SU-DHL-6 (cell line): ENCODE results near the gene BAG3.

Experiments
- H2AFZ ChIP-seq: fragments of 200-600 bp; sonication (generic); 2 replicates; pipeline ENCODE4 v1.6.1; 2014; ENCODE audit warnings: low read depth, mild to moderate bottlenecking, moderate library complexity, mixed read lengths, antibody characterized with exemption, low read length; ENCODE audit not compliant: severe bottlenecking
- H3F3A ChIP-seq: fragments of 200-600 bp; shearing (Covaris generic); 2 replicates; pipeline ENCODE4 v1.6.0; 2016; ENCODE audit warnings: antibody characterized with exemption, mild to moderate bottlenecking; ENCODE audit not compliant: insufficient read depth
- H3K27ac ChIP-seq: fragments of 200-600 bp; sonication (generic); 2 replicates; pipeline ENCODE4 v1.5.1; 2016; ENCODE audit warnings: low read depth, mild to moderate bottlenecking, low read length, moderate library complexity, mixed read lengths
- H3K27me3 ChIP-seq: fragments of 200-600 bp; sonication (generic), shearing (Covaris generic); 2 replicates; pipeline ENCODE4 v1.6.0; 2014; ENCODE audit warnings: mild to moderate bottlenecking, low read length
- H3K36me3 ChIP-seq: fragments of 200-600 bp; sonication (generic); 2 replicates; pipeline ENCODE4 v1.6.1; 2014; ENCODE audit warnings: mild to moderate bottlenecking, low read length, mixed read lengths
- H3K4me2 ChIP-seq: fragments of 300-600, 200-600 bp; shearing (Covaris generic), sonication (generic); 2 replicates; pipeline ENCODE4 v1.6.0; 2014; ENCODE audit warnings: low read length, low read depth, mild to moderate bottlenecking; ENCODE audit not compliant: poor library complexity, severe bottlenecking
- H3K4me3 ChIP-seq: fragments of 200-600 bp; sonication (generic); 2 replicates; pipeline ENCODE4 v1.5.1; 2014; ENCODE audit warnings: antibody characterized with exemption, low read length, mild to moderate bottlenecking, mixed read lengths; ENCODE audit not compliant: insufficient read depth, poor library complexity, severe bottlenecking
- H3K79me2 ChIP-seq: fragments of 200-600 bp; sonication (generic); 2 replicates; pipeline ENCODE4 v1.6.1; 2014; ENCODE audit warnings: mild to moderate bottlenecking, low read length, moderate library complexity; ENCODE audit not compliant: insufficient read depth
- H3K9ac ChIP-seq: fragments of 200-600 bp; sonication (generic); 2 replicates; pipeline ENCODE4 v1.7.0; 2014; ENCODE audit warnings: mild to moderate bottlenecking, low read length
- H3K9me2 ChIP-seq: fragments of 200-600 bp; sonication (generic); replicated peaks from 2 replicates; pipeline ENCODE4 v1.6.1; 2014; ENCODE audit warnings: low read length; ENCODE audit not compliant: insufficient read depth
- H3K9me3 ChIP-seq: fragments of 200-600 bp; sonication (generic); 2 replicates; pipeline ENCODE4 v1.6.1; 2014; ENCODE audit warnings: low read length, mixed read lengths; ENCODE audit not compliant: insufficient read depth
- H4K20me1 ChIP-seq: fragments of 200-600 bp; sonication (generic); 2 replicates; pipeline ENCODE4 v1.6.1; 2014; ENCODE audit warnings: low read depth, mild to moderate bottlenecking, antibody characterized with exemption, low read length, moderate library complexity, mixed read lengths
- EZH2phosphoT487 ChIP-seq: fragments of 200-600 bp; sonication (generic), shearing (Covaris generic); conservative IDR thresholded peaks from 2 replicates; pipeline ENCODE4 v1.6.1; 2018; ENCODE audit warnings: mild to moderate bottlenecking, antibody characterized with exemption, low read length, moderate library complexity, mixed read lengths
- TF ChIP-seq, protein P1 (sequence below): fragments of 200-600 bp; sonication (generic); IDR thresholded peaks from one replicate; pipeline ENCODE4 v1.5.1; 2017; ENCODE audit warnings: antibody characterized with exemption, mild to moderate bottlenecking, low read length, moderate library complexity; ENCODE audit not compliant: insufficient read depth, poor library complexity, severe bottlenecking

BAG3 gene

DNA sequence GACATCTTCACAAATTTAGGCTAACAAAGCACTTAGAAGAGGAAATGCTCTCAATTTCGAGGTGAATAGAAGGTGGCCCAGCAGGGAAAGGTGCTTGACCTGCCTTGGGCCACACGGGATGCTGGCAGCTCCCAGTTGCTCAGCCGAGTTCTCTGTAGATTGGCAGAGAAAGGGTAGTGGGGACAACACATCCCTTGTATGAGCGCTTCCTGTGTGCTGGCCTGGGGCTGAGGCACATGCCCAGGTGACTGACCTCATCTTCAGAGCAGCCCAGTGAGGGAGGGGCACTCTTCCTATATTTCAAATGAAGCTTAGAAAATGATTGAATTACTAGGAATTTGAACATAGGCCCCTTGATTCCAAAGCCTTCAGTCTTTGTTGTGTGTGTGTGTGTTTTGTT, 20.2 kb downstream of the BAG3 start:
- Histone ChIP-seq H3K4me3 (no peak overlapping the region), H3K9me3 (no peaks in the 10 kb centered on the region), H3K27ac (no peak overlapping the region), H4K20me1 (no peaks in the 10 kb centered on the region), H3K27me3 (no peaks in the 10 kb centered on the region), H3K36me3 (no peaks in the 10 kb centered on the region), H2AFZ (no peak overlapping the region), H3K79me2 (no peaks in the 10 kb centered on the region), H3K4me2 (no peak overlapping the region), H3F3A (no peaks in the 10 kb centered on the region), H3K9me2 (no peaks in the 10 kb centered on the region), H3K9ac (no peak overlapping the region)
- TF ChIP-seq EZH2phosphoT487 = no peak
- TF ChIP-seq, protein P1, sequence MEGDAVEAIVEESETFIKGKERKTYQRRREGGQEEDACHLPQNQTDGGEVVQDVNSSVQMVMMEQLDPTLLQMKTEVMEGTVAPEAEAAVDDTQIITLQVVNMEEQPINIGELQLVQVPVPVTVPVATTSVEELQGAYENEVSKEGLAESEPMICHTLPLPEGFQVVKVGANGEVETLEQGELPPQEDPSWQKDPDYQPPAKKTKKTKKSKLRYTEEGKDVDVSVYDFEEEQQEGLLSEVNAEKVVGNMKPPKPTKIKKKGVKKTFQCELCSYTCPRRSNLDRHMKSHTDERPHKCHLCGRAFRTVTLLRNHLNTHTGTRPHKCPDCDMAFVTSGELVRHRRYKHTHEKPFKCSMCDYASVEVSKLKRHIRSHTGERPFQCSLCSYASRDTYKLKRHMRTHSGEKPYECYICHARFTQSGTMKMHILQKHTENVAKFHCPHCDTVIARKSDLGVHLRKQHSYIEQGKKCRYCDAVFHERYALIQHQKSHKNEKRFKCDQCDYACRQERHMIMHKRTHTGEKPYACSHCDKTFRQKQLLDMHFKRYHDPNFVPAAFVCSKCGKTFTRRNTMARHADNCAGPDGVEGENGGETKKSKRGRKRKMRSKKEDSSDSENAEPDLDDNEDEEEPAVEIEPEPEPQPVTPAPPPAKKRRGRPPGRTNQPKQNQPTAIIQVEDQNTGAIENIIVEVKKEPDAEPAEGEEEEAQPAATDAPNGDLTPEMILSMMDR = no peak

DNA sequence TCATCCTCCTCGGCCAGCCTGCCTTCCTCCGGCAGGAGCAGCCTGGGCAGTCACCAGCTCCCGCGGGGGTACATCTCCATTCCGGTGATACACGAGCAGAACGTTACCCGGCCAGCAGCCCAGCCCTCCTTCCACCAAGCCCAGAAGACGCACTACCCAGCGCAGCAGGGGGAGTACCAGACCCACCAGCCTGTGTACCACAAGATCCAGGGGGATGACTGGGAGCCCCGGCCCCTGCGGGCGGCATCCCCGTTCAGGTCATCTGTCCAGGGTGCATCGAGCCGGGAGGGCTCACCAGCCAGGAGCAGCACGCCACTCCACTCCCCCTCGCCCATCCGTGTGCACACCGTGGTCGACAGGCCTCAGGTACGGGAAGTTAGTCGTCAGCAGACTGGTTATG, 21.1 kb downstream of the BAG3 start:
- Histone ChIP-seq H3K36me3 (no peaks in the 10 kb centered on the region), H3K9me3 (no peaks in the 10 kb centered on the region), H3K27ac (no peak overlapping the region), H3K27me3 (no peaks in the 10 kb centered on the region), H3K79me2 (no peaks in the 10 kb centered on the region), H3F3A (no peaks in the 10 kb centered on the region), H3K9me2 (no peaks in the 10 kb centered on the region), H3K9ac (no peak overlapping the region), H3K4me3 (no peak overlapping the region), H3K4me2 (no peak overlapping the region), H4K20me1 (no peaks in the 10 kb centered on the region), H2AFZ (no peak overlapping the region)
- TF ChIP-seq, protein P1 = no peak
- TF ChIP-seq EZH2phosphoT487 = no peak

DNA sequence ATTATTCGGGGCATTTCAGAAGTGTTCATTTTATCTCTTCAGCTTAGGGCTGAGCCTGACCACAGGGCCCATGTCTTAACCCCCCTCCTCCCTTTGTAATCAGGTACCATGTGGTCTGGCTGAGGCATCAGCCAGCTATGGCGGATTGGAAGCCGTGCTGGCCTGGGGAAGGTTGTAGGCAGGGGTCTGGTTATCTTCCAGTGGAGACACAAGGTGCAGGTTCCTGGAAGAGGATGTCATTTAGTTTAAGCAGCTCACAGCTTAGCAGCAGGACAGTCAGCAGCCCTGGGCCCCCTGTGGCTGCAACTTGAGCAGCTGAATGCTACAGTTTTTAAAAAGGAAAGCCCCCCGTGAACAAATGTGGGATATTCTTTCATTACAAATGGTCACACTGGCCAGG, 22.1 kb downstream of the BAG3 start:
- Histone ChIP-seq H3K79me2 (no peaks in the 10 kb centered on the region), H3K27me3 (no peaks in the 10 kb centered on the region), H3F3A (no peaks in the 10 kb centered on the region), H3K36me3 (no peaks in the 10 kb centered on the region), H3K27ac (no peak overlapping the region), H2AFZ (no peak overlapping the region), H3K9ac (no peak overlapping the region), H4K20me1 (no peaks in the 10 kb centered on the region), H3K4me2 (no peak overlapping the region), H3K4me3 (no peak overlapping the region), H3K9me2 (no peaks in the 10 kb centered on the region), H3K9me3 (no peaks in the 10 kb centered on the region)
- no peak for TF ChIP-seq EZH2phosphoT487
- TF ChIP-seq, protein P1 = no peak
